HG03139 (cell line): Measurements from ENCODE around the gene CES4A.
"Not testable (repeated sequence)": the region's sequence is repeated elsewhere in the genome, so short reads cannot be mapped to it uniquely, and the experiment has no call there.

Experiments
- ATAC-seq: cut with Tn5 transposase; IDR thresholded peaks from one replicate; pipeline ENCODE4 v1.9.1; 2021; ENCODE audit not compliant: unreplicated experiment

Gene CES4A

DNA sequence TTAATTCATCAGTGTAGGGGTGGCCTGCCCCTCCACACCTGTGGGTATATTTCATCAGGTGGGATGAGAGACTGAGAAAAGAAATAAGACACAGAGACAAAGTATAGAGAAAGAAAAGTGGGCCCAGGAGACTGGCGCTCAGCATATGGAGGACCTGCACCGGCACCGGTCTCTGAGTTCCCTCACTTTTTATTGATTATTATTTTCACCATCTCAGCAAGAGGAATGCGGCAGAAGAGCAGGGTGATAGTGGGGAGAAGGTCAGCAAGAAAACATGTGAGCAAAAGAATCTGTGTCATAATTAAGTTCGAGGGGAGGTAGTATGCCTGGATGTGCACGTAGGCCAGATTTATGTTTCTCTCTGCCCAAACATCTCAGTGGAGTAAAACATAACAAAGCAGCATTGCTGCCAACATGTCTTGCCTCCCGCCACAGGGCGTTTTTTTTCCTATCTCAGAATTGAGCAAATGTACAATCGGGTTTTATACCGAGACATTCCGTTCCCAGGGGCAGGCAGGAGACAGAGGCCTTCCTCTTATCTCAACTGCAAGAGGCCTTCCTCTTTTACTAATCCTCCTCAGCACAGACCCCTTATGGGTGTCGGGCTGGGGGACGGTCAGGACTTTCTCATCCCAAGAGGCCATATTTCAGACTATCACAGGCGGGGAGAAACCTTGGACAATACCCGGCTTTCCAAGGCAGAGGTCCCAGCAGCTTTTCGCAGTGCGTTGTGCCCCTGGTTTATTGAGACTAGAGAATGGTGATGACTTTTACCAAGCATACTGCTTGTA, 32.8 kb upstream of the CES4A start:
- ATAC-seq = not testable (repeated sequence)

DNA sequence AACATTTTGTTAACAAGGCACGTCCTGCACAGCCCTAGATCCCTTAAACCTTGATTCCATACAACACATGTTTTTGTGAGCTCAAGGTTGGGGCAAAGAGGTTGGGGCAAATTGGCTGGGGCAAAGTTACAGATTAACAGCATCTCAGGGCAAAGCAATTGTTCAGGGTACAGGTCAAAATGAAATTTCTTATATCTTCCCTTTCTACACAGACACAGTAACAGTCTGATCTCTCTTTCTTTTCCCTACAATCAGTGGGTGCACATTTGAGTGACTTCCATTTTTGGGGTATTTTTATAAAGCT, 32.3 kb upstream of the CES4A start:
- not testable (repeated sequence) for ATAC-seq

DNA sequence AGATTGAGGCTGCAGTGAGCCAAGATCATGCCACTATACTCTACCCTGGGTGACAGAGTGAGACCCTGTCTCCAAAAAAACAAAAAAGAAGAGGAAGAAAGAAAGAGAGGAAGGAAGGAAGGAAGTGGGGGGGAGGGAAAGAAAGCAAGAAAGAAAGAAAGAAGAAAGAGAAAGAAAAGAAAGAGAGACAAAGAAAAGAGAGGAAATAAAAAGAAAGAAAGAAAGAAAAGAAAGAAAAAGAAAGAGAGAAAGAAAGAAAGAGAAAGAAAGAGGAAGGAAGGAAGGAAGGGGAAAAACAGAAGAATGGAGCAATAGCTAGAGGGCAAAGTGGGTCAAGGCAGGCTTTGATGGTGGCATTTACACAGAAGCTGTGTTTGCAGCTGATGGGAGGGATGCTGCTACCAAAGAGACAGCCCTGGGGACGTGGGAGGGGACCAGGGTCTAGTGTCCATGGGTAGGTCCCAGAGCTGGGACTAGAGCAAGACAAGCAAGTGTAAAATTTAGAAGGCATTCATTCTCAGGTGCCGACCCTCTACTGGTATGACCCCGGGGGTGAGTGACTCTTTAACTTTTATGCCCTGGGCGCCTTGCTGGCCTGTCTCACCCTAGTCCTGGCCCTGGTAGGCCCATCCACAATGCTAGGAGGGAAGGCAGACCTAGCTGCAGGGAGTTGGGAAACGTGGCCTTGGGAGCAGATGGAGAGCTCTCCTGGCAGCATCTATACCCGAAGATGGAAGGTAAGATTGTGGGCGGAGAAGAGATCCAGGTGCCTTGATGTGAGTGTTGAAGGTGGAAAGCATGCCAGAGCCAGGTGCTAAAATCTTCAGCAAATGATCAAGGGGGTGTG, 29.3 kb upstream of the CES4A start:
- ATAC-seq = no peak

DNA sequence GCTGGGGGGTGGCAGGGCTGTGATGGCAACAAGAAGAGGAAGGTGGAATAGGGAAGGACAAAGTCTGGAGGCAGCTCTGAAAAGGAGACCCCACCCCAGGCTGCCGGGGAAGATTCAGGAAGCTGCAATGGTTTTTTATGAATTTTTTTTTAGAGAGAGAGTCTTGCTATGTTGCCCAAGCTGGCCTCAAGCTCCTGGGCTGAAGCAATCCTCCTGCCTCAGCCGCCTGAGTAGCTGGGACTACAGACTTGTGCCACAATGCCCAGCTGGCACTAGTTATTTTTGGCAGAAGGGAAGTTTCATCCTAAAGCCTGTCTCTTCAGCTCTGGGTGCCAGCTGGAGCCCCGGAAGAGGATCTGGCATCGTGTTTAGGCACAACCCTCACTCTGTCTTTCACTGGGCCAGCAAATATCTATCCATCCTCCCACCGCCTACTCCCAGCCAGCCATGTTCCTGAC, 28.7 kb upstream of the CES4A start:
- no peak for ATAC-seq

DNA sequence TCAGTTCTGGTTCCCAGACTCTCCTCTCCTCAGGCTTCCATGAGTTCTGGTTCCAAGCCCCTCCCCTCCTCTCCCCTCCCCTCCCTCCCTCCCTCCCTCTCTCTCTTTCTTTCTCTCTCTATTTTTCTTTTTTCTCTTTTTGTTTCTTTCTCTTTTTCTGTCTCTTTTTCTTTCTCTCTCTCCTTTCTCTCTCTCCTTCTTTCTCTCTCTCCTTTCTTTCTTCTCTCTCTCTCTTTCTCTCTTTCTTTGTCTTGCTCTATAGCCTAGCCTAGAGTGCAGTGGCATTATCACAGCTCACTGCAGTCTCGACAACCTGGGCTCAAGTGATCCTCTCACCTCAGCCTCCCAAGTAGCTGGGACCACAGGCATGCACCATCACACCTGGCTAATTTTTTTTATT, 28.1 kb upstream of the CES4A start:
- no peak for ATAC-seq

DNA sequence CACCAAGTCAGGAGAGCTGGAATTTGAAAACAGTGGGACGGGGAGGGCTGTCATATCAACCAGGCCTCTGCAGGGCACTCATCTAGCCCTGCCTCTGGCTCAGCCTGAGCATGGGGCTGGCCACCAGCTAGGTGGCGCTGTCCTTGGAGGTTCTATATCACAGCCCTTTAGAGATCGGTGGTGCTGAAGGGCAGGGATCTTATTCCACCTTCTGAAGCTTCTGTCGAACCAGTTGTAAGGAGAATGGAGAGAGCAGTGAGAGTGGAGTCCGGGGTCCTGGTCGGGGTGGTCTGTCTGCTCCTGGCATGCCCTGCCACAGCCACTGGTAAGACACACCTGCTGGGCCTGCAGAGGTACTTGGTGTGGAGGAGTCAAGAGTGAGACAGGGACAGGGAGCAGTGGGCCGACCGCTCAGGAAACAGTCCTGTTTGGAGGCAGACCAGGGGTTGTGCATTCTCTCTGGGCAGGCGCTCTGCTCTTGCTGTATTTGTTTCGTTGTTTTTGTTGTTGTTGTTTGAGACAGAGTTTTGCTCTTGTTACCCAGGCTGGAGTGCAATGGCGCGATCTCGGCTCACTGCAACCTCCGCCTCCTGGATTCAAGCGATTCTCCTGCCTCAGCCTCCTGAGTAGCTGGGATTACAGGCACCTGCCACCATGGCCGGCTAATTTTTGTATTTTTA, 27.2 kb upstream of the CES4A start, which contains the start of gene CES3:
Gene CES3, plus strand, starts transcription at position 202 of the 680 bp plus-strand sequence. Its CDS starts 42 bp downstream, at position 244.
- ATAC-seq = peak; percentile 75

DNA sequence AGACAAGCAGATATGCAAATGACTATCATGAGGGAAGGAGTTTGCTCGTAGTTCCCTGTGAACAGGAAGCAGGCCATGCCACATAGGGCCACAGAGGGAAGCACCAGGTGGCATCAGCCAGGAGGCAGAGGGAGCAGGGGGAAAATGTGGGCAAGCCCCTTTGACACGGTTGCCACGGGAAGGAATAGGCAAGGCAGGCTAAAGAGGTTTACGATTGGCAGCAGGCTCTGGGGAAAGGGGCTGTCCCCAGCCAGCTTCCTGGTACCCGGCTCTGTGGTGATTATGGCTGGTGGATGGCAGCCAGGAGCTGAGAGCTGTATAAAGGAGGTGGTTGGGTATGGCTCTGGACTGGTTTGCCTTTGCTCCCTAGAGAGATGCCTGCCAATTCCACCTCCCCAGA, 26.5 kb upstream of the CES4A start:
- ATAC-seq = no peak

DNA sequence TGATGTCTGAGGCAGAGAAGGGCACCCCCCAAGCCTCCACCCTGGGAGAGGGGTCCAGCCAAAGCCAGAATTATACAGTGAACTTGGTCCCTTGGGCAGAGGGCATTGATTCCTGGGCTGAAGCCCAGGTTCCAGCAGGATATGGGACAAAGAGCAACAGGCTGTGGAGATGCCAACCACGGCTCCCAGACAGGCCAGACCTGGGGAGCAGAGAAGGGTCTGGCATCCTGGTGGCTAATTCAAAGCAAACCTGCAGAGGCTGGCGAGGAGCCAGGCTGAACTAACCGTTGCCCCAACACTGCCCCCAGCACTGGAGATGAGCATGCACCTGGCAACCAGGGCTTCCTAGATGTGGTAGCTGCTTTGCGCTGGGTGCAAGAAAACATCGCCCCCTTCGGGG, 24.3 kb upstream of the CES4A start:
- no peak for ATAC-seq

DNA sequence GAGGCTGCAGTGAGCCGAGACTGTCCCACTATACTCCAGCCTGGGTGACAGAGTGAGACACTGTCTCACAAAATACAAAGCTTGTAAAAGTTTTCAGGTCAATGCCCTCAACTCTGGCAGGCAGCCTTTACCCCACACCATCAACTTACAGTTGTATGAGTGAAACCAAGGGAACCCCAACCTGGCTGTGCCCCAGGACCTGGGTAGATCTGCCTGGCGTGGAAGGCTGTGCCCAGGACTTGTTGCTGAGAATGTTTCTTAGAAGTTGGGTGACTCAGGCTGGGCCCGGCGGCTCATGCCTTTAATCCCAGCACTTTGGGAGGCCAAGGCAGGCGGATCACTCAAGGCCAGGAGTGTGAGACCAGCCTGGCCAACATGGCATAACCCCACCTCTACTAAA, 19.5 kb upstream of the CES4A start:
- ATAC-seq = no peak

DNA sequence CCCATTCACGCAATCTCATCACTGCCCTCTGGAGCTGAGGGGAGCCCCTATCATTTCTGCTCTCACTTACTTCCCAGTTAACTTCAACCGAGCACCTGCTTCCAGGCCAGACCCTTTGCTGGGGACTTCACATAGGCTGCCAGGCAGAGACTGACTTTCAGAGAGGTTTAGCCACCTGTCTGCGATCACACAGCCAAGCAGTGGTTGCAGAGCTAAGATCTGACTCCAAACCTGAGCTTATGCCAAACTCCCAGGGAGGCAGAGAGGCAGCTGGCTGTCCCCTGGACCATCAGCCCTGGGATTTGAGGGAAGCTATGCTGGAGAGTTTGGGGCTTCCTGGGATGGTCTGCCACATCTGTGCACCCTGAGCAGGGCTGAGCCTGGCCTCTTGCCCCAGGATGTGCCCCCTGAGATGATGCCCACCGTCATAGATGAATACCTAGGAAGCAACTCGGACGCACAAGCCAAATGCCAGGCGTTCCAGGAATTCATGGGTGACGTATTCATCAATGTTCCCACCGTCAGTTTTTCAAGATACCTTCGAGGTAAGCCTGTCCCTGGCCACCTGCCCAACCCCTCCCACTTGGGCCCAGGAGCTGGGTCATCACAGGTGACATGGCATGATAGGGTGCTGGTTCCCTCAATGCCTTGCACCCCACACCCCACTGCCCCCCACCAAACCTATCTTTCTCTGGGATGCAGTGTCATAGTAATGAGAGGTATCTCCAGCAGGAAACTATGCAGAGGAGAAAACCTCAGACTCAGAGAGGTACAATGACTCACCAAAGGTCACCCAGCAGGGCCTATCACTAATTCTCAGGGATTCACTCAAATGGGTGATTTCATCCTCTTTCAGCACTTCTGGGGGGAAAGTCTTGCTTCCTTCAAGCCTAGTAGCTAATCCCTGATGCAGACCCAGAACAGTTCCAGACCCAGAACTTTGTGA, 17.3 kb upstream of the CES4A start:
- ATAC-seq = no peak

DNA sequence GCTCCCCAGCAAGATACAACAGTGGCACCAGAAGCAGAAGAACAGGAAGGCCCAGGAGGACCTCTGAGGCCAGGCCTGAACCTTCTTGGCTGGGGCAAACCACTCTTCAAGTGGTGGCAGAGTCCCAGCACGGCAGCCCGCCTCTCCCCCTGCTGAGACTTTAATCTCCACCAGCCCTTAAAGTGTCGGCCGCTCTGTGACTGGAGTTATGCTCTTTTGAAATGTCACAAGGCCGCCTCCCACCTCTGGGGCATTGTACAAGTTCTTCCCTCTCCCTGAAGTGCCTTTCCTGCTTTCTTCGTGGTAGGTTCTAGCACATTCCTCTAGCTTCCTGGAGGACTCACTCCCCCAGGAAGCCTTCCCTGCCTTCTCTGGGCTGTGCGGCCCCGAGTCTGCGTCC, 15.4 kb upstream of the CES4A start:
- no peak for ATAC-seq

DNA sequence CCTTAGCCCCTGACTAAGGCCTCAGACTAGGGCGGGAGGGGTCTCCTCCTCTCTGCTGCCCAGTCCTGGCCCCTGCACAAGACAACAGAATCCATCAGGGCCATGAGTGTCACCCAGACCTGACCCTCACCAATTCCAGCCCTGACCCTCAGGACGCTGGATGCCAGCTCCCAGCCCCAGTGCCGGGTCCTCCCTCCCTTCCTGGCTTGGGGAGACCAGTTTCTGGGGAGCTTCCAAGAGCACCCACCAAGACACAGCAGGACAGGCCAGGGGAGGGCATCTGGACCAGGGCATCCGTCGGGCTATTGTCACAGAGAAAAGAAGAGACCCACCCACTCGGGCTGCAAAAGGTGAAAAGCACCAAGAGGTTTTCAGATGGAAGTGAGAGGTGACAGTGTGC, 14.7 kb upstream of the CES4A start:
- ATAC-seq = no peak

DNA sequence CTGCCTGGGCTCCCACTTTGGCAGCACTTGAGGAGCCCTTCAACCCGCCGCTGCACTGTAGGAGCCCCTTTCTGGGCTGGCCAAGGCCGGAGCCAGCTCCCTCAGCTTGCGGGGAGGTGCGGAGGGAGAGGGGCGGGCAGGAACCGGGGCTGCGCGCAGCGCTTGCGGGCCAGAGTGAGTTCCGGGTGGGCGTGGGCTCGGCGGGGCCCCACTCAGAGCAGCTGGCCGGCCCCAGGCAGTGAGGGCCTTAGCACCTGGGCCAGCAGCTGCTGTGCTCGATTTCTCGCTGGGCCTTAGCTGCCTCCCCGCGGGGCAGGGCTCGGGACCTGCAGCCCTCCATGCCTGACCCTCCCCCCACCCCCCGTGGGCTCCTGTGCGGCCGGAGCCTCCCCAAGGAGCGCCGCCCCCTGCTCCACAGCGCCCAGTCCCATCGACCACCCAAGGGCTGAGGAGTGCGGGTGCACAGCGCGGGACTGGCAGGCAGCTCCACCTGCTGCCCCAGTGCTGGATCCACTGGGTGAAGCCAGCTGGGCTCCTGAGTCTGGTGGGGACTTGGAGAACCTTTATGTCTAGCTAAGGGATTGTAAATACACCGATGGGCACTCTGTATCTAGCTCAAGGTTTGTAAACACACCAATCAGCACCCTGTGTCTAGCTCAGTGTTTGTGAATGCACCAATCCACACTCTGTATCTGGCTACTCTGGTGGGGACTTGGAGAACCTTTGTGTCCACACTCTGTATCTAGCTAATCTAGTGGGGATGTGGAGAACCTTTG, 14.0 kb upstream of the CES4A start:
- ATAC-seq = not testable (repeated sequence)

DNA sequence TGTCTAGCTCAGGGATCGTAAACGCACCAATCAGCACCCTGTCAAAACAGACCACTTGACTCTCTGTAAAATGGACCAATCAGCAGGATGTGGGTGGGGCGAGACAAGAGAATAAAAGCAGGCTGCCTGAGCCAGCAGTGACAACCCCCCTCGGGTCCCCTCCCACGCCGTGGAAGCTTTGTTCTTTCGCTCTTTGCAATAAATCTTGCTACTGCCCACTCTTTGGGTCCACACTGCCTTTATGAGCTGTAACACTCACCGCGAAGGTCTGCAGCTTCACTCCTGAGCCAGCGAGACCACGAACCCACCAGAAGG, 13.5 kb upstream of the CES4A start:
- ATAC-seq = not testable (repeated sequence)

DNA sequence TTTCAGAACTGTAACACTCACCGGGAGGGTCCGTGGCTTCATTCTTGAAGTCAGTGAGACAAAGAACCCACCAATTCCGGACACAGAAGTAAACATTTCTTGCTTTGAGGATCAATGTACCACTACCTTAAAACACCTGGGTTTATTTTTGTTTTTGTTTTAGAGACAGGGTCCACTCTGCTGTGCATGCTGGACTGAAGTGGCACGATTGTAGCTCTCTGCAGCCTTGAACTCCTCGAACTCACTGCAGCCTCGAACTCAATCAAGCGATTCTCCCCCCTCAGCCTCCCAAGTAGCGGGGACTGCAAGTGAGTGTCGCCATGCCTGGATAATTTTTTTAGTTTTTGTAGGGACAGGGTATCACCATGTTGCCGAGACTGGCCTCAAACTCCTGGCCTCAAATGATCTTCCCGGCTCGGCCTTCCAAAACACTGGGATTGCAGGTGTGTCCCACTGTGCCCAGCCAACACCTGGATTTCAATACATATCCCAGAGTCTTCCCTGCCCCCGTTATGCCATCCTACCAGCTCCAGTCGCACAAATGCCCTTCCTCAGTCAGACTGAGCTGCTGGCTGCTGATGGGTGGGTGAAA, 13.0 kb upstream of the CES4A start:
- ATAC-seq = no peak

DNA sequence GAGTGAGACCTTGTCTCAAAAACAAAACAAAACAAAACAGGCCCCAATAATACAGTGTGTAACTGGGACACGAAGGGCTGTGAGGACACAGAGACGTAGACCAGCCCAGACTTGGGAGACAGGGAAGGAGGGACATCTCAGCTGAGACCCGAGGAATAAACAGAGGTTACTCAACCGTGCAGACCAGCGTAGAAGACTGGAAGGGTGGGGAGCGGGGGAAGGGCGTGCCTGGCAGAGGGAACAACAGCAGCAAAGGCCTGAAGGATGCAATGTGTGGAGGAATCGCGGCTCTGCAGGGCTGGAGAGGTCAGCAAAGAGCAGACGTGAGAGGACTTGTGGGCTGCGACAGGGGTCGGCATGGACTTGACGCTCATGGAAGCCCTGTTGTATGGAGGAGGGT, 11.6 kb upstream of the CES4A start:
- no peak for ATAC-seq

DNA sequence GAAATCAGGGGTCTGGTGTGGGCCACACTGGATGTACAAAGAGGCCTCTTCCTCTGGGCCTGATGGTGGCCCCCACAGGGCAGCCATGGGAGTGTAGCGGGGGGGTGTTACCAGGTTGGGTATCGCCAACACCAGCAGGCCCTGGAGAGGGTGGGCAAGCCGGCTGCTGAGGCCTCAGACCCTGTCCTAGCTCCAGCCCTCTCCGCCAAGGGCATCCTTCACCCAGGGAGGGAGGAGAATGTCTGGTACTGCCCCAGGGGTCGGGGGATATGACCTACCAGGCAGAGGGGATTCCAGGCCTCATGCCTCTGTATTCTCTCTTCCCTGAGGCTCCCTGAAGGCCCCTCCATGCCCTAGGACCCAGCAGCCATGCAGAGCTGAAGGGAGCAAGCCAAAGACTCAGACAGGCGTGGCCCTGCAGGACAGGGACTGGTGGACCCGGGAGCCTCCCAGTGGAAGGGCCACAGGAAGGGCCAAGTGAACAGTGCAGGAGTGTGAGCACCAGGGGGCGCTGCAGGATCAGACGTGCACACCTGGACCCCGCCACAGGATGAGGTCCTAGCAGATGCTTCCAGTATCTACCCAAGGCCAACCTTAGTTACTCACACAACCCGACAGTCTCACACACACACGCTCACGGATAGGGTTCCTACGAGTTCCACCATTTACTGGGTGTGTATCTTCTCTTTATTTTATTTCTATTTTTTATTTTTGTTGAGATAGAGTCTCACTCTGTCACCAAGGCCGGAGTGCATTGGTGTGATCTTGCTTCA, 10.9 kb upstream of the CES4A start:
- ATAC-seq = peak; percentile 54

DNA sequence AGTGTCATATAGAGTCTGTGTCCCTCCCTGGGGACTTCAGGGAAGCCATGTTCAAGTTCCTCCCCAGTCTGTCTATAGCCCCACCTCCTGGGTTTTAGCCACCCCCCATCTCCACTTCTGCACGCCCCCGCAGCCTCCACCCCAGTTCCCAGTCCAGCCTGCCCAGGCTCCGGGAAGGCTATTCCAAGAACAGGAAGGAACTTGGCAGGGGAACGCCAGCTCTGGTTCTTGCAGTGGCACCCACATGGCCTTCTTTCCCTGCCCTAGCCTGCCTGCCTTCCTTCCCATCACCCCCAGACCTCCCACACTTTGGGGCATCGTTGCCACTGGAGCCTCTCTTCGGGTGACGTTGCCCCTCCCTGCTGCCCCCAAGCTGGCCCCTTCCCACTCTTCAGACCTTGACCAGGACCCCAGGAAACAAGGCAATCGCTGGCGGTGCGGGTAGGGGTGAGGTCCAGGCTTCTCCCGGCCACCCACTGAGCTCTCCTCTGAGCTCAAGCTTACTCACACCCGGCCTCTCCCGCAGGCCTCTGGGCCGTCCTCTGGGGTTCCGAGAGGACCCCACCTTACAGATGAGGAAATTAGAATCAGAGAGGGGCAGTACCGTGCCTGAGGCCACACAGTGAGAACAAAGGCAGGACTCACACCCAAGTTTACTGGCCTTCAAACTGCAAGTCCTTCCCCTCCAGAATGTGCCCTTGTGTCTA, 9.2 kb upstream of the CES4A start:
- no peak for ATAC-seq
